GM21529 (cell line): ENCODE measurements around the gene ZNG1A.
"Not testable (repeated sequence)": the region's sequence is repeated elsewhere in the genome, so short reads cannot be mapped to it uniquely, and the experiment has no call there.

Experiments used
- ATAC-seq: cut with Tn5 transposase; IDR thresholded peaks from one replicate; pipeline ENCODE4 v1.9.1; 2021; ENCODE audit not compliant: unreplicated experiment

Gene ZNG1A

DNA sequence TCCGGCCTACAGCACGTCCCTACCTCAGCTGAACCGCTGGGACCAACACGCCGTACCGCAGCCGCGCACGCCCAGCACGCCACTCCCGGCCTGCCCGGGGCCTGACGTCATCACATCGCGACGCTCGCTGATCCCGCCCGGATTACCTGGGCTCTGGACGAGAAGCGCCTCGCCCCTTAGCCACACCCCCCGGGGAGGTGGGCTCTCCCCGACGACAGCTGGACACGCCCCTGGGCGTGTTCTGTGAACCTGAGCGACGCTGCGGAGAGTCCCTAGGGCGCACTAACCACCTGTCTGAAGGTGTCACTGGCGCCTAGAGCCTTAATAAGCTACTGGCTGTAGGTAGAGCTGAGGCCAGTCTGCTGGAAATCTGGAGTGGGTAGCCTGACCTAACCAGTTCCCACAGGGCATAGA, at the start of gene ZNG1A:
Gene ZNG1A, minus strand, starts transcription at position 87 of the 414 bp plus-strand sequence. CDS start 87 bp downstream, outside the sequence.
- not testable (repeated sequence) for ATAC-seq

DNA sequence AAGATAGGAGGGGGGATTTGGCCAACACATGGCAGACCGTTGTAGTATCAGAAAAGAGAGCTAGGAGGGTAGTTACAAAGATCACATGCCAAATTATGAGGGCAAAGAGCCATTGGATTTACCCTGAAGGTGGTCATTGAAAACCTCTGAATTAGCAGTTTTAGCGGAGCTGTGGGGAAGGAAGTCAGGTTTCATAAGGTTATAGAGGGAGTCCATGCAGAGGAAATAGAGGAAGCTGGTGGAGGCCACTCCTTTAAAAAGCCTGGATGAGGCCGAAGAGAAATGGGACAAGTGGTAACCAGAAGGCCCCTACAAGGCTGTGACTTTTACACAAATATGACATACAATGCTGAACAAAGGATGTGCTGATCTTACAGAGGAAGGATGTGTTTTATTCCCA, 49.0 kb upstream of the ZNG1A start:
- ATAC-seq: no peak

DNA sequence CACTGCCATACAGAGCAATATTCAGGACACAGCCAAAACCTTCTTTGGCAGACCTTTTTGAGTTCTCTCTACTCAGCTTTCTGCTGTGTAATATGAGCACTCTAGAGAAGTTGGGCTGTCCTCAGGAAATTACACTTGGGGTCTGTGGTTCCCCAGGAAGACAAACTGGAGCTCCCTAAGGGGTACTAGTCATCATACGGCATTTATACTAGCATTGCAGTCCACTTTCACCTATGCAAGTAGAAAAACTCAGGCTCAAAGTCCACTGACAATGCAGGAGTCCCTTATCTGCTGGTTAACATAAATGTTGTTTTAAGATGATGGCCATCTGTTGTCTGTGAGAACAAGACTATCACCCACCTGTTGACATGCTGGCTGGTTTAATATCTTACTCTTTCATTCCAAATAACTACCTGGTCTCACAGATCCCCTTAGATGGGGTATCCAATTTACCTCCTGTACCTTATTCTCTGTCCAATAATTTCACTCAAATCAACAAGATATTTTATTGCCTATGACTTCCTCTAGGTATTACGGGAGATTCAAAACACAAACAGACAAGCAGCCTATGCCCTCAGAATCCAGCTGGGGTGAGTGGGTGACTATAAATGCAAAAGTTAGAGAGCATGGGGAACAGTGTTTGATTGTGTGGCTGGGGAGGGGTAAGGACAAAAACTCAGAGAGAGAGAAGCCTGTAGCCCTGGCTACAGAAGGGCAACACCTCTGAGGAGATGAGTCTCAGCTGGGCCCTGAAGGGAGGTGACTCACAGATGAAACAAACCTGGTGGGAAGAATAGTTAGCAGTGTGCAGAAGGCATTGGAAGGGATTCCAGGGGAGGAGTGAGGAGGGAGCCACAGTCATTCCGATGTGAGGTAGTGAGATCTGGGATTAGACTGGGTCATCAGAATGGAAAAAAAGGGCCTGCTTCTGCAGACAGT, 46.0 kb upstream of the ZNG1A start:
- ATAC-seq: peak; percentile 46

DNA sequence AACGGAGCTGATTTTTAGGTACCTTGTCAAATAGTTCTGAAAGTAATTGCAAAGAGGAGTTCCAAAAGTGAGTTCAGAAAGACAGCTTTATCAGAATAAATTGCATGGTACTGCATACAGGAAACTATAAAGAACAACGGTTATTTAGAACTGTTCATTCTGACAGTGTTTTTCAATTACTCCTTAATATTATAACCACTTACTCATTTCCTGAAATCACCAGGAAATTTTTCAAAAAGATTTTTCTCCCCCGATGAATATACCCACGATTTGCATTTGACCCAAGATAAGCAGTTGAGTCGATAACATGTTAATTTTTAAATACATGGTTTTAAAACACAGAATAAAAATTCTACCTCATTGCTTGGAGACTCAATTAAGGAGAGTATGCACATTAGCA, 45.2 kb upstream of the ZNG1A start:
- ATAC-seq: no peak

DNA sequence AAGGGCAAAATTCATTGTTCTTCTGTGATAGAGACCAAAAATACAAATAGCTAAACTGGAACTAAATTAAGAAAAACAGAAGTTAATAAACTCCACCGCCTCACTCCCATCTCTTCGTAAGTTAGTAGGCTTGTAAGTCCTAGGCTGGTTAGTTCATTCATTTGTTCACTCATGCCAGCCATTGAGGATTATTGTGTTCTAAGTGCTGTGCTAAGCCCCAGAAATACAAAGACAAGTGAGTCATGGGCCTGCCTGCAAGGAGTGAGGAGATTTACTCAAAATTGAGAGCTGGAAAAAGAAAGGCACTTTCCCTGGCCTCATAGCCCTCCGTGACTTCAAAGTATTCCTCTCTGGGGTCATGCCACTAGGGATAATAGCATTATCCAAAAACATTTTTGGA, 44.3 kb upstream of the ZNG1A start:
- ATAC-seq: no peak

DNA sequence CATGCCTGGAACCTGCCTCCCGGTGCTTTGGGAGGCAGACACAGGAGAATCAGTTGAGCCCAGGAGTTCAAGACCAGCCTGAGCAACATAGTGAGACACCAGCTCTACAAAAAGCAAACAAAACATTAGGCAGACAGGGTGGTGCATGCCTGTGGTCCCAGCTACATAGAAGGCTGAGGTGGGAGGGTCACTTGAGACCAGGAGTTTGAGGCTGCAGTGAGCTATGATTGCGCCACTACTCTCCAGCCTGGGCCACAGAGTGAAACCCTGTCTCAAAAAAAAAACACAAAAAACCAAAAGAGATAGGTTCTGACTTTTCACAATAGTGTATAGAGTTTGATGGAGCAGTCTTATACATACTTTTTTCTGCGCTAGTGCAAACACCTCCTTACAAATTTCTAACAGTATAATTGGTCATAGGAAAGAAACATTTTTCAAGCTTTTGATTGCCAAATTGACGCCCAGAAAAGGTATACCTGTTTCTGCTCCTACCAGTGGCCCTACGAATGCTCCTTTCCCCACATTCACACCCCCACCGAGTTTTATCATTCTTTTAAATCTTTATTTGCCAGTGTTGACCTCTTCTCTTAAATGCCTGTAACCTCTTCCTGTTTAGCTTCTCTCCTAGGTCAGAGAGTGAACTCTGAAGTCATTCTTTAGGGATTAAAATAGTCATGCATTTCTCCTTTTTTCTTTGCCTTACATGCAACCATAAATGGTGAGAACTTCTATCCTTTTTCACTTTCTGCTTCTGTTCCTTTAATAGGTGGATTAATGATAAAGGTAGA, 43.3 kb upstream of the ZNG1A start:
- ATAC-seq: no peak

DNA sequence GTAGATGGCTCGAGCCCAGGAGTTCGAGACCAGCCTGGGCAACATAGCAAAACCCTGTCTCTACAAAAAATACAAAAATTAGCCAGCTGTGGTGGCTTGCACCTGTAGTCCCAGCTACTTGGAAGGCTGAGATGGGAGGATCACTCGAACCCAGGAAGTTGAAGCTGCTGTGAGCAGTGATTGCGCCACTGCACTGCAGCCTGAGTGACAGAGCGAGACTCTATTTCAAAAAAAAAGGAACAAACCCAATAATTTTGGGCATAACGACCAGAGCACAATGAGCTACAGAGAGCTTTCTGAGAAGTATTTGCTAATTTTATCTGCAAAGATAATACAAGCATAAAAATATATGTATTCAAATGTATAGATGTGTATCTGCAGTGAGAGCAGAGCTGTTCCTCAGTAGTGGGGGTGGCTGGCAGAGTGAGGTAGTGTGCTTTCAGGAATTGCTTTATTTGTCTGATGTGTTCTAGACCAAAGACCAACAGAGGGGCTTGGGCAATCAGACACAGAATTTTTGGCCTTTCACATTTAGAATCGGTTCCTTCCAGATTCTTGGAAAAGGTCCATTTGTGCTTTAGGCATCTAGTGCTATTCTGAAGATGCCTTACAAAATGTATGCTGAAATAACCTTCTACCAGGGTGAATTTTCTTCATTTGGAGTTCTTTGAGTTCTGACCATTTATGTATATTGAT, 41.0 kb upstream of the ZNG1A start:
- no peak for ATAC-seq

DNA sequence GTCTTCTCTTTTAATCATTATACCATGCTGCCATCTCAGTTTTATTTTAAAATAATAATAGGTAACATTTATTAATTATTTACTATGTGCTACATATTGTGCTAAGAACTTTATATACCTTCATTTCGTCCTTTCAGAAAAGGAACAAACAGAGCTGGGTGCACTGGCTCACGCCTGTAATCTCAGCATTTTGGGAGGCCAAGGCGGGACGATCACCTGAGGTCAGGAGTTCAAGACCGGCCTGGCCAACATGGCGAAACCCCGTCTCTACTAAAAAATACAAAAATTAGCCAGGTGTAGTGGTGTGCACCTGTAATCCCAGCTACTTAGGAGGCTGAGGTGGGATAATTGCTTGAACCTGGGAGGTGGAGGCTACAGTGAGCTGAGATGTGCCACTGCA, 40.2 kb upstream of the ZNG1A start:
- ATAC-seq: not testable (repeated sequence)

DNA sequence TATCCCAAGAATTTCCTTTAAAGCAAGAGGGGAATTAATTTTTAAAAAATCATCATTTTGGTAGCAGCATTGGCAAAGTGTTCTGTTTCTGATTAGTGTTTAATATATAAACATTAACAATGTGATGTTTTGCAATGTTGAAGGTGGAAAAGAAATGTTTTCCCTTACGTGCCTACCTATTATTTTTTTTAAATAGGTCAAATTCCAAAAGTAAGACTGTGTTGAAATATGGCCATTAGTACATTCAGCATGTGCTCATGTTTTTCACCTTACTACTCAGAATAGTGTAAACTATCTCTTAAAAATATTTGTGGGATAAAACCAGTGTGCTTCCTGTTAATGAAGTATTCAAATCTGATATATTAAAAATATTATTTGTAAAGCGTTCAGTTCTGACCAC, 39.1 kb upstream of the ZNG1A start:
- ATAC-seq: no peak

DNA sequence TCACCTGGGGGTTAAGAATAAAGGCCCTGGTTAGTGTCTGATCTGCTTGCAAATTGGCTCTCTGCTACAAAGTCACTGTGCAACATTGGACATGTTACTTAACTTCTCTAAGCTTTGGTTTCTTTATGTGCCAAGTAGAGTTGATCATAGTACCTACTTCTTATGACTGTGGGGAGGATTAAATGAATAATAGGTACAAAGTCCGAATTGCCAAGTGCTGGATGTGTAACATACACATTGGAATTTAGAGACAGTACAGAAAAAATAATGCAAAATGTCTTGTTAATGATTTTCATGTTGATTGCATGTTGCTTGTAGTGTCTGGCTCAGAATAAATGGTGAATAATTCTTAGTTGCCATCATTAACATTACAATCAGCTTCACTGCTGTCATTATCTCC, 38.0 kb upstream of the ZNG1A start:
- ATAC-seq: no peak

DNA sequence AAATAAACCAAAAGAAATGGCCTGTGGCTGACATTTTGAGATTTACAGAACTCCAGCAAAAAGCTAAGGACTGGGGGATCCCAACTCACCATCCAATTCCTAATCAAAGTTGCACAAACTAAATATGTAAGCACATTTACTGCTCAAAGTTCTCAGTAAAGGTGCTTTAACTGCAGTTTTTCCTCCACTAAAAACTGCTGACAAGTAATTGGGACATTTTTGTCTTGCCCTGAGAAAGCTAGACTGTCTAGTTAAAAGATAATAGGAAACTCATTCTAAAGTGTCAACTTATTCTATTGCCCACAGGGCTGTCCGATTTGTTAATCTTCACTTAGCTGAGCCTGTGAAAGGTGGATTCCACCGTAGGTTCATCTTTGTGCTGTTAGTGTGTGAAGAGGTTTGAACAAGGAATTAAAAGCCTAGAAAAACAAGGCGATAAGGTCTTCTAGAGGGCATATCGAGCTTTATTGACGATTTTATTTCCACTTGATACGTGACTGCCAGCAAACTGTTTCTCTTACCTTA, 36.8 kb upstream of the ZNG1A start:
- no peak for ATAC-seq

DNA sequence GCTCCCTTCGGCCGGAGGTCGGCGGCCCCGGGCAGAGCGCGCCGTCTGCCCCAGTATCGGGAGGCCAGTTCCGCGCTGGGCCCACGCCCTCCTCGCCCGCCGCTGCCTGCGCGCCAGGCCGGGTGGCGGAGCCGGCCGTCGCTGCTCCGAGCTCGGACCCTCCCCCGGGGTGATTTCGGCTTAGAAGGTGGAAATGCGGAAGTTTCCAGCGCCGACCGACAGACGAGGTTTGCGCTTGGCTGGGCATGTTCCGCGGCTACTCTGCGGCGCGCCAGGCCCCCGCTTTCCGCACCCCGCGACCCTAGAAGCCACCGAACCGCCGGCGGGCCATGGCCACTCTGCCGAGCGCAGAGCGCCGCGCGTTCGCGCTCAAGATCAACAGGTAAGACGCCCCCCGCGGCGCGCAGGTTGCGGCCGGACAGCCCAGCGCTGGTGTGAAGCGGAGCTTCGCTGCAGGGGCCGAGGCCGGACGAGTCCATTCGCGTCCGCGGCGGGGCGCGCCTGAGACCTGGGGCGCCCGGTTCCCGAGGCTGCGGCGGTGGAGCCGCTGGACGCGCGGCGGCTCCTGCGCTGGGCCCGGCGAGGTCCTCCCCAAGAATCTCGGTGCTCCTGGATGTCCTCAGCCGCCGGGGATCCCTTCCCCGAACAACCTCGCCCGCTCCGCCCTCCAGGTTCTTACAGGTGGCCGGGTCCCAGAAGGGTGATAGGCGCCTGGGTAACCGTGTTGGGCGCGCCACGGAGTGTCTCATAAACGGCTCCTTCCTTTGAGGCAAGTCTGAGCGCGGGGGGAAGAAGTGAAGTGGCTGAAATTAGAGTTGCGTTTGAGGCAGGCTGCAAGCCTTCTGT, 36.0 kb upstream of the ZNG1A start, which contains the start of gene DOCK8:
Gene DOCK8, plus strand, starts transcription at position 218 of the 846 bp plus-strand sequence. Its CDS starts 112 bp downstream, at position 330.
- peak; percentile 84 for ATAC-seq

DNA sequence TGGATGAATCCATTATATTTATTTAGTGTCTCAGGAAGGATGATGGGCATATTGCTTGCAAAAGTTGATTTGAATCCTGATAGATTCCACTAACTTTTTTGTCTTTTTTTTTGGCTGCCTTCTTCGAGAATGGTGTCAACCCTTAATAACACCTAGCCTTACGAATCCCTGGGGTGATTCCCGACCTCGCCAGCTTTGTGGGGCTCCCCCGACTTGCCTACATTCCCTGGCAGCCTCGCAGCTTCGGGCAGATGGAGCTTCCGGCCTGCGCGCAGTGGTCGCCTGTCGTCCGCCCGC, 35.4 kb upstream of the ZNG1A start:
- ATAC-seq: no peak

DNA sequence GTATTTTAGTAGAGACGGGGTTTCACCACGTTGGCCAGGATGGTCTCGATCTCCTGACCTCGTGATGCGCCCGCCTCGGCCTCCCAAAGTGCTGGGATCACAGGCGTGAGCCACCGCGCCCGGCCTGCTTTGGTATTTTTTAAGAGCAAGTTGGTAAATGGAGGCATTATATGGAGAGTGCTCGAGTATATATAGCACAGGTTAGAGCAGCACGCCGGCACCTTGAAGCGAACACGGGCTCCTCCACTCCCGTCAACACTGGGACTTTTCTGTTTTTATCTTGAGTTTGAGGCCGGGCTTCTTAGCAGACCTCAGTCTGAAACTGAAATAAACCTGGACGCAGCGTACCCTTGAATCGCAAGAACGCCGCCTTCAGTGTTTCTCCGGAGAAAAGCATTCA, 35.0 kb upstream of the ZNG1A start:
- not testable (repeated sequence) for ATAC-seq

DNA sequence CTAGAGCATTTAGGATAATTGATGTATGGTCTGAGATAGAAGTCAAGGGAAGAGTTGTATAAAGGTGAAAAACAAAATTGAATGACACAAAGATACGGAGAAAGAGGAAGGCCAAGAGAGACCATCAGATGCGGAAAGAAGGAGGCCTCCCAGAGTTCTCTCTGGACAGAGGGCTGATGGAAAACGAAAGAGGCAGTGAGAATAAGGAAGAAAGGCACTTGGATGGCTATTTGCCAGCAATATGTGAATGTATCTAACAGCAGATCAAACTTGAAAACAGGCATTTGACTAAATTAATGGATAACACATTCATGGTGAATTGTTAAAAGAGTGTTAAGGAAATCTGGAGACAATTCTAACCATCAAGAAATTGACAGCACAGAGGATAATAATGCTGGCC, 33.4 kb upstream of the ZNG1A start:
- no peak for ATAC-seq

DNA sequence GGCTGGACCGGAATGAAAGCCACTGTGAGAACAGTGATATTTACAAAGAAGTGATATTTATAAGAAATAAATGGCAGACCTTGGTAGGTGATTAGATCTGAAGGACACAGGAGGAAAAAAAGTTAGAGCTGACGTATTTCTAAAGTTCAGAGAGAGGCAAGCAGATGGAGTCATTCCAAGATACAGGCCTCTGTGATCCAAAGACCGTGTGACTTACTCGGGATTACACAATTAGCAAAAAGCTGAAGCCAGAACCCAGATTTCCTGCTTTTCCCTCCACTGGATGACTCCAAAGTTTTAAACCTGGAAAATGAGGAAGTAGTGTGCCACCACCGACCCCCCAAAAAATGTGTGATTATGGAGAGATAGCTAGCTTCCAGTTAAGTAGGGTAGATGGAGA, 32.7 kb upstream of the ZNG1A start:
- ATAC-seq: no peak

DNA sequence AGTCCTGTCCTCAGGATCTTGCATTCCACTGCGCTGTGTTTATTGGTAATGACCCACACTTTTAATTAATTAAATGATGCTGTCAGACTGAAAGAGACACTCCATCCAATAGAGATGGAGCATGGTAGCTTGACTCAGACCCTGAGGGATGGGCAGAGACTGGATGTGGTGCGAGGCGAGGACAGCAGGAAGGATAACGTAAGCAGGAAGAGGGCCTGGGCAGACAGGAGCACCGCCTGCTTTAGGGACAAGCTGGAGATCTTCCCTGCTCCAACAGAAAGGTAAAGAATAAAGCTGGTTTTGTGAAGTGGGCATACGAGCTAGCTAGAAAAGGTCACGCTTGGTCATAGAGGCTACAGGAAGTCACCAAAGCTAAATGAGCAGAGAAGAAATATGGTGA, 32.2 kb upstream of the ZNG1A start:
- ATAC-seq: no peak

DNA sequence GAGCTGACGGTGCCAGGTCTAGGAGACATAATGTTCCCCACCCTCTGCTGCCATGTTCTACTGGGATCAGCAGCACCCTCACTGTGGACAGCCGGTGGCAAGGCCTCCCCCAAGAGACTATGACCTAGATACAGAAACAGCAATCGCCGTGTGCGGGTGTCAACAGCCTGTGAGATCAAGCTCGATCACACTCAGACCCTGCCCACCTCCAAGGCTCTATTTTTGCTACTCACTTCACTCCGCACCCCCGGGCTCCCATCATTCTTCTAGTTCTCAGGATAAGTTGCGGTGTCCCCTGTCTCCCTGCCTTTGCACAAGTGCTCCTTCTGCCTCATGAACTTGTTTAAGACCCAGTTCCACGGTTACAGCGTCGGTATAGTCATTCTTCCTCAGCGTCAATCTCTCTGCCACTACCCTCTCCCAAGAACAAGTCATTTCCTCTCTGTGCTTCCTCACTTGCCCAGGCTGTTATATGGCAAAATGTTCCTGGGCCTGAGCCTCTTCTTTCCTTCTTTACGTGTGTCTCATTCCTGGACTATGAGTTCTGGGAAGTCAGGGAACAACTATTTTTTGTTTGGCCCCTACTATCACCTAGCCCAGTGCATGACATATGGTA, 30.4 kb upstream of the ZNG1A start:
- no peak for ATAC-seq

DNA sequence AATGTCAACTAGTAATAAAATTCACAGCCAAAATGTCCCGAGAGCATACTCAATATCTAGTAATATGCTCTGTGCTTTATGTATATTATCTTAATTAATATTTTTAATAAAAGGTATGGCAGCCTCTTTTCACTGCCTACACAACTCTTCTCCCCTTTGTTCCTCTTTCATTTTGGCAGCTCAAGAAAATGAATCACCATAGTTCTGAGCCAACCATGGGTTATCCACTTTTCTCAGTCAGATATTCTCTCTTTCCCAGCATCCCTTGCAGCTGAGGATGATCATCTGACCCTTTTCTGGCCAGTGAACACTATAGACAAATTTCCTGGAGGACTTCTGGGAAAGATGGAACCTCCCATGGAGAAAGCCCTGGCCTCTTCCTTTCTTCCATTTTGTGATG, 27.6 kb upstream of the ZNG1A start:
- no peak for ATAC-seq

DNA sequence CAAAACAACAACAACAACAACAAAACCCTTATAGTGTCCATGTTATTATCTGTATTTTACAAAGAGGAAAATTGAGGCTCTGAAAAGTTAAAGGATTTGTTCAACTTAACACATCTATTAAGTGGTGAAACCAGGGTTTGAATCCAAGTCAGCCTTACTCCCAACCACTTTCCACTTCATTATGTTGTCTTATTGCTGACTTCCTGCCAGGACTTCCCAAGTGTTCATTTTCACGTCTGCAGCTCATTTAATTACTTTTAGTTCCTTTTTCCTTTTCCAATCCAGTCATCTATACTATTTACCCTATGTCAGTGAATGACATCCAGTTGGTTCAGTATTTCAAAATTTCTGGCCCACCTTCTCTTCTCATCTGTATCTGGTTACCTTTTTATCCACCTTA, 20.7 kb upstream of the ZNG1A start:
- ATAC-seq: not testable (repeated sequence)
